Neural progenitor cell (in vitro differentiated cells): ENCODE measurements around the gene SLC36A1. TPM values are rescaled to one million over a fixed set of nuclear protein-coding genes. Genes with fewer than 3 reads are reported as not detected.

Experiments
- DNase-seq: peaks from one replicate; pipeline ENCODE4 v3.0.0-alpha.2; 2016; ENCODE audit warnings: low spot score
- H2AFZ ChIP-seq: fragments of 200-600 bp; sonication (generic); replicated peaks from 2 replicates; pipeline ENCODE4 v1.6.1; 2016; ENCODE audit warnings: antibody characterized with exemption
- H3F3A ChIP-seq: fragments of 200-600 bp; sonication (generic); 2 replicates; pipeline ENCODE4 v1.6.1; 2016; ENCODE audit warnings: antibody characterized with exemption, low read depth
- H3K27ac ChIP-seq: fragments of 200-600 bp; sonication (generic); 2 replicates; pipeline ENCODE4 v1.5.1; 2016; ENCODE audit warnings: mild to moderate bottlenecking
- H3K27me3 ChIP-seq: fragments of 200-600 bp; sonication (generic); 2 replicates; pipeline ENCODE4 v1.6.1; 2016; ENCODE audit warnings: mild to moderate bottlenecking, moderate library complexity
- H3K36me3 ChIP-seq: fragments of 200-600 bp; sonication (generic); 2 replicates; pipeline ENCODE4 v1.5.1; 2016
- H3K4me1 ChIP-seq: fragments of 200-600 bp; sonication (generic); 2 replicates; pipeline ENCODE4 v1.6.1; 2016; ENCODE audit warnings: mixed run types
- H3K4me2 ChIP-seq: fragments of 200-600 bp; sonication (generic); 2 replicates; pipeline ENCODE4 v1.6.1; 2016
- H3K4me3 ChIP-seq: fragments of 200-600 bp; sonication (generic); 2 replicates; pipeline ENCODE4 v1.5.1; 2016
- H3K79me2 ChIP-seq: fragments of 200-600 bp; sonication (generic); 2 replicates; pipeline ENCODE4 v1.6.1; 2016; ENCODE audit warnings: low read depth
- H3K9ac ChIP-seq: fragments of 200-600 bp; sonication (generic); 2 replicates; pipeline ENCODE4 v1.6.1; 2016
- H3K9me3 ChIP-seq: fragments of 200-600 bp; sonication (generic); 2 replicates; pipeline ENCODE4 v1.5.1; 2016; ENCODE audit warnings: low read depth
- H4K20me1 ChIP-seq: fragments of 200-600 bp; sonication (generic); 2 replicates; pipeline ENCODE4 v1.6.1; 2016; ENCODE audit warnings: low read depth
- H3K27ac Mint-ChIP-seq: 3 replicates; pipeline ENCODE4 v1.8.0; 2021; ENCODE audit warnings: mixed read lengths
- H3K27me3 Mint-ChIP-seq: 2 replicates; pipeline ENCODE4 v1.8.0; 2022; ENCODE audit warnings: low read depth, mild to moderate bottlenecking, inconsistent platforms, moderate library complexity, mixed read lengths; ENCODE audit not compliant: insufficient read depth
- H3K36me3 Mint-ChIP-seq: 3 replicates; pipeline ENCODE4 v1.8.0; 2021; ENCODE audit warnings: mixed read lengths
- H3K4me1 Mint-ChIP-seq: 3 replicates; pipeline ENCODE4 v1.8.0; 2021; ENCODE audit warnings: mixed read lengths
- H3K4me3 Mint-ChIP-seq: 3 replicates; pipeline ENCODE4 v1.8.0; 2021; ENCODE audit warnings: mild to moderate bottlenecking, moderate library complexity, mixed read lengths
- H3K9me3 Mint-ChIP-seq: 3 replicates; pipeline ENCODE4 v1.8.0; 2020; ENCODE audit warnings: mixed read lengths
- EZH2 ChIP-seq: fragments of 200-600 bp; sonication (generic); IDR thresholded peaks from 2 replicates; pipeline ENCODE4 v1.6.1; 2017; ENCODE audit warnings: antibody characterized with exemption, mild to moderate bottlenecking, moderate library complexity
- EZH2phosphoT487 ChIP-seq: fragments of 200-600 bp; sonication (generic); IDR thresholded peaks from 2 replicates; pipeline ENCODE4 v1.6.1; 2017; ENCODE audit warnings: antibody characterized with exemption
- total RNA-seq: library from RNA; depleted of rRNA; stranded (reverse); fragments of >200 nt; gene quantifications from 2 replicates; pipeline ENCODE4 v1.2.3, GENCODE V29; 2015; ENCODE audit warnings: low replicate concordance
- TF ChIP-seq, protein P1 (sequence below): fragments of 200-600 bp; sonication (generic); IDR thresholded peaks from 2 replicates; pipeline ENCODE4 v1.5.1; 2017; ENCODE audit warnings: antibody characterized with exemption, mild to moderate bottlenecking

The SLC36A1 gene
- total RNA-seq, 1 donor from 2014 or later: 7.8 TPM

DNA sequence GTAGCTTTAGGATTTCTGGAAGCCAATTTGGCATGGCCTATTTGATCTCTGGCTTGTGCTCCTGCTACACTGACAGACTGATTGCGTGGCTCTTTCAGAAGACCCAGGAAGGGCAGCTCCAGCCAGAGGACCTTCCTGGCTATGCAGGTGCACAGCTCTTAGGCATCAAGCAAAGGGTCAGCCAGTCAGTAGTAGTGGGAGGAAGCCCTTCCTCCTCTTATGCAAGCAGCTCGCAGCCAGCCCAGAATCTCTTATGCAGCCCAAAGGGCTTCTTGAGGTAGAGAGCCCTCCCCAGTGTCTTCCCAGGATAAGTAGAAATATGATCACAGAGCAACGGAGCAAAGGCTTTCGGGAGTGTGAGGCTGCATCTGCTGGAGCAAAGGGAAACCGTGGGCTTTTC, 43.2 kb downstream of the SLC36A1 start:
- H3K4me1 Mint-ChIP-seq: no peaks in the 10 kb centered on the region
- Histone ChIP-seq H3K9me3 (no peaks in the 10 kb centered on the region), H2AFZ (no peak overlapping the region), H3K4me3 (no peak overlapping the region), H3K4me1 (peaks cover 6% of the 10 kb centered on the region), H3K27ac (no peak overlapping the region), H3K9ac (no peak overlapping the region), H3K4me2 (no peak overlapping the region), H3K79me2 (no peaks in the 10 kb centered on the region), H4K20me1 (no peaks in the 10 kb centered on the region), H3K36me3 (no peaks in the 10 kb centered on the region), H3K27me3 (no peaks in the 10 kb centered on the region), H3F3A (peaks cover 6% of the 10 kb centered on the region)
- DNase-seq: no peak
- no peak overlapping the region for H3K27ac Mint-ChIP-seq
- H3K36me3 Mint-ChIP-seq: peaks cover 14% of the 10 kb centered on the region
- TF ChIP-seq, protein P1, sequence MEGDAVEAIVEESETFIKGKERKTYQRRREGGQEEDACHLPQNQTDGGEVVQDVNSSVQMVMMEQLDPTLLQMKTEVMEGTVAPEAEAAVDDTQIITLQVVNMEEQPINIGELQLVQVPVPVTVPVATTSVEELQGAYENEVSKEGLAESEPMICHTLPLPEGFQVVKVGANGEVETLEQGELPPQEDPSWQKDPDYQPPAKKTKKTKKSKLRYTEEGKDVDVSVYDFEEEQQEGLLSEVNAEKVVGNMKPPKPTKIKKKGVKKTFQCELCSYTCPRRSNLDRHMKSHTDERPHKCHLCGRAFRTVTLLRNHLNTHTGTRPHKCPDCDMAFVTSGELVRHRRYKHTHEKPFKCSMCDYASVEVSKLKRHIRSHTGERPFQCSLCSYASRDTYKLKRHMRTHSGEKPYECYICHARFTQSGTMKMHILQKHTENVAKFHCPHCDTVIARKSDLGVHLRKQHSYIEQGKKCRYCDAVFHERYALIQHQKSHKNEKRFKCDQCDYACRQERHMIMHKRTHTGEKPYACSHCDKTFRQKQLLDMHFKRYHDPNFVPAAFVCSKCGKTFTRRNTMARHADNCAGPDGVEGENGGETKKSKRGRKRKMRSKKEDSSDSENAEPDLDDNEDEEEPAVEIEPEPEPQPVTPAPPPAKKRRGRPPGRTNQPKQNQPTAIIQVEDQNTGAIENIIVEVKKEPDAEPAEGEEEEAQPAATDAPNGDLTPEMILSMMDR: no peak
- TF ChIP-seq EZH2phosphoT487 (no peak), EZH2 (no peak)
- peaks cover under 1% of the 10 kb centered on the region for H3K27me3 Mint-ChIP-seq
- H3K9me3 Mint-ChIP-seq: no peaks in the 10 kb centered on the region
- no peak overlapping the region for H3K4me3 Mint-ChIP-seq

- H3F3A ChIP-seq: peaks cover 10% of the 10 kb centered on the region
- peaks cover under 1% of the 10 kb centered on the region for H3K4me1 Mint-ChIP-seq
- no peaks in the 10 kb centered on the region for H4K20me1 ChIP-seq
- H3K4me1 ChIP-seq: peaks cover 10% of the 10 kb centered on the region
- no peak overlapping the region for H3K9ac ChIP-seq
- no peak overlapping the region for H3K27ac ChIP-seq
- H3K27me3 Mint-ChIP-seq: no peaks in the 10 kb centered on the region
- H3K4me2 ChIP-seq: no peak overlapping the region
- H3K36me3 Mint-ChIP-seq: peaks cover 14% of the 10 kb centered on the region
- H3K27me3 ChIP-seq: no peaks in the 10 kb centered on the region
- no peaks in the 10 kb centered on the region for H3K79me2 ChIP-seq
- H3K4me3 Mint-ChIP-seq: no peak overlapping the region
- no peak for DNase-seq
- H3K9me3 ChIP-seq: no peaks in the 10 kb centered on the region
- TF ChIP-seq EZH2phosphoT487: no peak
- no peak for TF ChIP-seq EZH2
- TF ChIP-seq, protein P1: no peak
- no peak overlapping the region for H3K27ac Mint-ChIP-seq
- H2AFZ ChIP-seq: no peak overlapping the region
- no peak overlapping the region for H3K4me3 ChIP-seq
- H3K36me3 ChIP-seq: no peaks in the 10 kb centered on the region
- no peaks in the 10 kb centered on the region for H3K9me3 Mint-ChIP-seq
Measured at GRCh38 chr5:151491062-151491461, 43.7 kb downstream of the SLC36A1 start.

DNA sequence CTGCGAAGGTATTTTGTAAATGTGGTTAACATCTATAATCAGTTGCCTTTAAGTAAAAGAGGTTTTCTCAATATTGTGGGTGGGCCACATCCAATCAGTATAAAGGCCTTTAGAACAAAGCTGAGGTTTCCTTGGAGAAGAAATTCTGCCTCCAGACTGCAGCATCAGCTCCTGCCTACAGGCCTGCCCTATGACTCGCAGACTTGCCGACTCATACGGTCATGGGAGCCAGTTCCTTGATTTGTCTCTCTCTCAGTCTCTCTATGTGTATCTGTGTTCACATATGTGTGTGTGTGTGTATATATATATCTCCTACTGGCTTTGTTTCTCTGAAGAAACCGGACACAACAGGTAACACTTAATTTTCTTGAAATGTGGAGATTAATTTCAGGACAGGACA, 45.3 kb downstream of the SLC36A1 start:
- no peaks in the 10 kb centered on the region for H4K20me1 ChIP-seq
- TF ChIP-seq EZH2 (no peak), EZH2phosphoT487 (no peak)
- TF ChIP-seq, protein P1: no peak

More for the DNA sequence above, 45.3 kb downstream of the SLC36A1 start:
- no peaks in the 10 kb centered on the region for H3K27me3 ChIP-seq
- no peak overlapping the region for H2AFZ ChIP-seq
- no peak overlapping the region for H3K4me2 ChIP-seq
- H3K4me3 ChIP-seq: no peak overlapping the region
- H3K79me2 ChIP-seq: no peaks in the 10 kb centered on the region
- peaks cover 24% of the 10 kb centered on the region for H3K4me1 ChIP-seq
- Mint-ChIP-seq H3K4me3 (no peak overlapping the region), H3K4me1 (peaks cover 5% of the 10 kb centered on the region), H3K27me3 (no peaks in the 10 kb centered on the region), H3K9me3 (no peaks in the 10 kb centered on the region), H3K27ac (no peak overlapping the region), H3K36me3 (peaks cover 10% of the 10 kb centered on the region)
- H3K36me3 ChIP-seq: no peaks in the 10 kb centered on the region
- no peak for DNase-seq
- H3F3A ChIP-seq: peaks cover 18% of the 10 kb centered on the region
- no peak overlapping the region for H3K9ac ChIP-seq
- H3K27ac ChIP-seq: no peak overlapping the region
- H3K9me3 ChIP-seq: no peaks in the 10 kb centered on the region
